HEK293T (cell line): ENCODE measurements around the gene BAZ1B.

Experiments used
- BHLHE40 ChIP-seq: fragments of 450-650 bp; IDR thresholded peaks from 2 replicates; pipeline ENCODE4 v1.6.1; 2016; ENCODE audit warnings: mild to moderate bottlenecking, moderate library complexity, borderline replicate concordance
- ELF4 ChIP-seq: fragments of 450-650 bp; IDR thresholded peaks from 2 replicates; pipeline ENCODE4 v1.6.1; 2017; ENCODE audit warnings: antibody characterized with exemption
- FOXA1 ChIP-seq: fragments of 450-650 bp; IDR thresholded peaks from 2 replicates; pipeline ENCODE4 v1.6.1; 2016; ENCODE audit warnings: mild to moderate bottlenecking
- FOXM1 ChIP-seq: fragments of 450-650 bp; IDR thresholded peaks from 2 replicates; pipeline ENCODE4 v1.6.1; 2017; ENCODE audit warnings: mild to moderate bottlenecking, borderline replicate concordance
- SP1 ChIP-seq: fragments of 450-650 bp; IDR thresholded peaks from 2 replicates; pipeline ENCODE4 v1.6.1; 2017
- SUZ12 ChIP-seq: fragments of 450-650 bp; IDR thresholded peaks from 2 replicates; pipeline ENCODE4 v1.6.1; 2016; ENCODE audit warnings: mild to moderate bottlenecking
- TARDBP ChIP-seq: fragments of 450-650 bp; IDR thresholded peaks from 2 replicates; pipeline ENCODE4 v1.6.1; 2016

DNA sequence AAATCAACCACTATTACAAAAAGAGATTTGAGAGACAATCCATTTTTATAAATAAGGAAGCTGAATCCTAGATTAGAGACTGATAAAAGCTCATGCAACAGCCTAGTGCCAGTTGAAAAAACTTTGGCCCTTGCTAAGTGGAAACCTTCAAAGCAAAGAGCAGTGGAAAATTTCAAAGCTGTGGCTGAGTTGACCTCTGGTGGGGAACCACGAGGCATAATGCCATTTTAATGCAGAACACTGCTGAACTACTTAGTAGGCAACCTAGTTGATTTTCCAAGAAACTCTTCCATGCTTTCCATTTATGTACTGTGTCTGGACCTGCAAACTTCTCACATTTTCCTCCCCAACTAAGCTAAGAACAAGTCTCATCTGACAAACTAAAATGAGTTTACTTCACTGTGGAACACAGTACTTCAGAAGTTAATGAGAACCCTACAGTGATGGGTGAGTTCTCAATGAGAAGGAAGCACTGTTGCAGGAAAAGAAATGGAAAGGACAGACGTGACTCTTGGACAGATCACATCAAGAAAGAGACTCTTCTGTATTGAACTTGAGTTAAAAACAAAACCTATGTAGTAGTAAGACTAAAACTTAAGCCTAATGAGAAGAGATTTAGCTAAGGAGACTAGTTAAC is 69.0 kb downstream of the BAZ1B start:
- TF ChIP-seq FOXM1: no peak
- TF ChIP-seq BHLHE40: no peak
- no peak for TF ChIP-seq SP1
- no peak for TF ChIP-seq SUZ12
- no peak for TF ChIP-seq ELF4
- no peak for TF ChIP-seq FOXA1
- no peak for TF ChIP-seq TARDBP
